ENCODE measurements around the gene ERG. TPM values are rescaled to one million over a fixed set of nuclear protein-coding genes. Genes with fewer than 3 reads are reported as not detected.

ERG gene
- total and polyA plus RNA-seq, 9 of the 15 experiments (the other 6 are each of a cell fraction or from before 2014, with no cell fraction given), result 0.06 TPM; not detected in 8

DNA sequence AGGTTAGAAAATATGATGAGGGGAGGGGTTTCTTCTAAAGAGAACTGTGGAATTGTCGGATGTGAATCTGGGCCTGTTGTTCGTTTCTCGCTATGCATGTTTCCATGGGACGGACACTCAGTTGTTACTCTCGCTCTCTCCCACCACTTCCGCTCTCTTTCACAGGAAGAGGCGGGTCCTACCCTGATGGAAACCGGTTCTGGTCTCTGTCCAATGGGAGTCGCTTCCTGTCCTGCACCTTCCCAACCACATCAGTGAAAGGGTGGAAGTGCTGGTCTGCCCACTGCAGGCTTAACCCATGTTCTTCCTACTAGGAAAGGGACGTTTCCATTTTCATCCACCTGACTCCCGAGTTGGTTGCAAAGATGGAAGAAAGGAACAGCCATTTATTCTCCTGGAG is 122.0 kb downstream of the ERG start (continued):
- TF ChIP-seq, protein P1, sequence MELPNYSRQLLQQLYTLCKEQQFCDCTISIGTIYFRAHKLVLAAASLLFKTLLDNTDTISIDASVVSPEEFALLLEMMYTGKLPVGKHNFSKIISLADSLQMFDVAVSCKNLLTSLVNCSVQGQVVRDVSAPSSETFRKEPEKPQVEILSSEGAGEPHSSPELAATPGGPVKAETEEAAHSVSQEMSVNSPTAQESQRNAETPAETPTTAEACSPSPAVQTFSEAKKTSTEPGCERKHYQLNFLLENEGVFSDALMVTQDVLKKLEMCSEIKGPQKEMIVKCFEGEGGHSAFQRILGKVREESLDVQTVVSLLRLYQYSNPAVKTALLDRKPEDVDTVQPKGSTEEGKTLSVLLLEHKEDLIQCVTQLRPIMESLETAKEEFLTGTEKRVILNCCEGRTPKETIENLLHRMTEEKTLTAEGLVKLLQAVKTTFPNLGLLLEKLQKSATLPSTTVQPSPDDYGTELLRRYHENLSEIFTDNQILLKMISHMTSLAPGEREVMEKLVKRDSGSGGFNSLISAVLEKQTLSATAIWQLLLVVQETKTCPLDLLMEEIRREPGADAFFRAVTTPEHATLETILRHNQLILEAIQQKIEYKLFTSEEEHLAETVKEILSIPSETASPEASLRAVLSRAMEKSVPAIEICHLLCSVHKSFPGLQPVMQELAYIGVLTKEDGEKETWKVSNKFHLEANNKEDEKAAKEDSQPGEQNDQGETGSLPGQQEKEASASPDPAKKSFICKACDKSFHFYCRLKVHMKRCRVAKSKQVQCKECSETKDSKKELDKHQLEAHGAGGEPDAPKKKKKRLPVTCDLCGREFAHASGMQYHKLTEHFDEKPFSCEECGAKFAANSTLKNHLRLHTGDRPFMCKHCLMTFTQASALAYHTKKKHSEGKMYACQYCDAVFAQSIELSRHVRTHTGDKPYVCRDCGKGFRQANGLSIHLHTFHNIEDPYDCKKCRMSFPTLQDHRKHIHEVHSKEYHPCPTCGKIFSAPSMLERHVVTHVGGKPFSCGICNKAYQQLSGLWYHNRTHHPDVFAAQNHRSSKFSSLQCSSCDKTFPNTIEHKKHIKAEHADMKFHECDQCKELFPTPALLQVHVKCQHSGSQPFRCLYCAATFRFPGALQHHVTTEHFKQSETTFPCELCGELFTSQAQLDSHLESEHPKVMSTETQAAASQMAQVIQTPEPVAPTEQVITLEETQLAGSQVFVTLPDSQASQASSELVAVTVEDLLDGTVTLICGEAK (IDR thresholded peaks at IDR 0.05), result peak; percentile 77
- TF ChIP-seq, protein P1 (CRISPR knock-in tag; IDR thresholded peaks at IDR 0.05), result no peak
- TF ChIP-seq, protein P2, sequence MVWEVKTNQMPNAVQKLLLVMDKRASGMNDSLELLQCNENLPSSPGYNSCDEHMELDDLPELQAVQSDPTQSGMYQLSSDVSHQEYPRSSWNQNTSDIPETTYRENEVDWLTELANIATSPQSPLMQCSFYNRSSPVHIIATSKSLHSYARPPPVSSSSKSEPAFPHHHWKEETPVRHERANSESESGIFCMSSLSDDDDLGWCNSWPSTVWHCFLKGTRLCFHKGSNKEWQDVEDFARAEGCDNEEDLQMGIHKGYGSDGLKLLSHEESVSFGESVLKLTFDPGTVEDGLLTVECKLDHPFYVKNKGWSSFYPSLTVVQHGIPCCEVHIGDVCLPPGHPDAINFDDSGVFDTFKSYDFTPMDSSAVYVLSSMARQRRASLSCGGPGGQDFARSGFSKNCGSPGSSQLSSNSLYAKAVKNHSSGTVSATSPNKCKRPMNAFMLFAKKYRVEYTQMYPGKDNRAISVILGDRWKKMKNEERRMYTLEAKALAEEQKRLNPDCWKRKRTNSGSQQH (CRISPR knock-in tag; IDR thresholded peaks at IDR 0.05), result no peak
- TF ChIP-seq, protein P3, sequence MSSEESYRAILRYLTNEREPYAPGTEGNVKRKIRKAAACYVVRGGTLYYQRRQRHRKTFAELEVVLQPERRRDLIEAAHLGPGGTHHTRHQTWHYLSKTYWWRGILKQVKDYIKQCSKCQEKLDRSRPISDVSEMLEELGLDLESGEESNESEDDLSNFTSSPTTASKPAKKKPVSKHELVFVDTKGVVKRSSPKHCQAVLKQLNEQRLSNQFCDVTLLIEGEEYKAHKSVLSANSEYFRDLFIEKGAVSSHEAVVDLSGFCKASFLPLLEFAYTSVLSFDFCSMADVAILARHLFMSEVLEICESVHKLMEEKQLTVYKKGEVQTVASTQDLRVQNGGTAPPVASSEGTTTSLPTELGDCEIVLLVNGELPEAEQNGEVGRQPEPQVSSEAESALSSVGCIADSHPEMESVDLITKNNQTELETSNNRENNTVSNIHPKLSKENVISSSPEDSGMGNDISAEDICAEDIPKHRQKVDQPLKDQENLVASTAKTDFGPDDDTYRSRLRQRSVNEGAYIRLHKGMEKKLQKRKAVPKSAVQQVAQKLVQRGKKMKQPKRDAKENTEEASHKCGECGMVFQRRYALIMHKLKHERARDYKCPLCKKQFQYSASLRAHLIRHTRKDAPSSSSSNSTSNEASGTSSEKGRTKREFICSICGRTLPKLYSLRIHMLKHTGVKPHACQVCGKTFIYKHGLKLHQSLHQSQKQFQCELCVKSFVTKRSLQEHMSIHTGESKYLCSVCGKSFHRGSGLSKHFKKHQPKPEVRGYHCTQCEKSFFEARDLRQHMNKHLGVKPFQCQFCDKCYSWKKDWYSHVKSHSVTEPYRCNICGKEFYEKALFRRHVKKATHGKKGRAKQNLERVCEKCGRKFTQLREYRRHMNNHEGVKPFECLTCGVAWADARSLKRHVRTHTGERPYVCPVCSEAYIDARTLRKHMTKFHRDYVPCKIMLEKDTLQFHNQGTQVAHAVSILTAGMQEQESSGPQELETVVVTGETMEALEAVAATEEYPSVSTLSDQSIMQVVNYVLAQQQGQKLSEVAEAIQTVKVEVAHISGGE (CRISPR knock-in tag; IDR thresholded peaks at IDR 0.05), result 0 out of 6 replicates have a peak, but pooled peaks of 1 of the 3 experiments have one; percentile 35
- peak; percentile 23; the same call in 1 of the 2 replicates for TF ChIP-seq SPI1 (IDR thresholded peaks at IDR 0.05; ENCODE audit: borderline replicate concordance, low read depth, low read length)
